GM19328 (cell line): ENCODE measurements around the gene GJB1.
"Not testable (repeated sequence)": the region's sequence is repeated elsewhere in the genome, so short reads cannot be mapped to it uniquely, and the experiment has no call there.

Source experiments
- ATAC-seq: cut with Tn5 transposase; IDR thresholded peaks from one replicate; pipeline ENCODE4 v1.9.1; 2021; ENCODE audit warnings: mild to moderate bottlenecking, moderate library complexity; ENCODE audit not compliant: unreplicated experiment

The GJB1 gene

GRCh38 chrX:71254092-71254963, 31.3 kb downstream of the GJB1 start, which contains the start of gene ZMYM3:
Gene ZMYM3 (minus strand): TSS chrX:71254140. CDS start chrX:71253255, 885 bp downstream.
- ATAC-seq = peak; percentile 83

- ATAC-seq = no peak
Observed at GRCh38 chrX:71256051-71256450, 33.0 kb downstream of the GJB1 start.

- ATAC-seq = no peak
Observed at GRCh38 chrX:71256856-71257255, 33.8 kb downstream of the GJB1 start.

GRCh38 chrX:71268624-71269023, 45.6 kb downstream of the GJB1 start:
- ATAC-seq = not testable (repeated sequence)

GRCh38 chrX:71269801-71270395, 46.9 kb downstream of the GJB1 start:
- no peak for ATAC-seq

GRCh38 chrX:71272313-71272712, 49.3 kb downstream of the GJB1 start:
- ATAC-seq = not testable (repeated sequence)
